GM21367 (cell line): ENCODE results near the gene CDK16.

ENCODE experiments used
- ATAC-seq: cut with Tn5 transposase; IDR thresholded peaks from one replicate; pipeline ENCODE4 v1.9.1; 2021; ENCODE audit not compliant: unreplicated experiment

The CDK16 gene

GRCh38 chrX:47226531-47227333 is 8.3 kb downstream of the CDK16 start:
- ATAC-seq = no peak

- no peak for ATAC-seq
Measured at GRCh38 chrX:47227334-47227583, 8.8 kb downstream of the CDK16 start.

GRCh38 chrX:47228550-47229270 is 10.2 kb downstream of the CDK16 start:
- ATAC-seq = no peak

GRCh38 chrX:47229427-47229826 is 10.9 kb downstream of the CDK16 start:
- no peak for ATAC-seq

GRCh38 chrX:47230136-47230868 is 11.8 kb downstream of the CDK16 start:
- ATAC-seq = no peak

- ATAC-seq = no peak
Measured at GRCh38 chrX:47231167-47231566, 12.7 kb downstream of the CDK16 start.

GRCh38 chrX:47232197-47232802 is 13.8 kb downstream of the CDK16 start:
- no peak for ATAC-seq

- ATAC-seq = no peak
Measured at GRCh38 chrX:47232803-47233332, 14.4 kb downstream of the CDK16 start, which contains the start of gene USP11. Gene USP11, plus strand, starts transcription at chrX:47233009. Its CDS starts 35 bp downstream, at chrX:47233044.

GRCh38 chrX:47233333-47234113 is 15.0 kb downstream of the CDK16 start:
- peak; percentile 82 for ATAC-seq

- ATAC-seq = no peak
Measured at GRCh38 chrX:47234583-47234982, 16.1 kb downstream of the CDK16 start.

GRCh38 chrX:47235691-47236103 is 17.2 kb downstream of the CDK16 start:
- no peak for ATAC-seq

- ATAC-seq = no peak
Measured at GRCh38 chrX:47239199-47239598, 20.7 kb downstream of the CDK16 start.

- ATAC-seq = no peak
Measured at GRCh38 chrX:47239898-47240545, 21.5 kb downstream of the CDK16 start.

GRCh38 chrX:47240619-47241018 is 22.1 kb downstream of the CDK16 start:
- ATAC-seq = no peak

- ATAC-seq = no peak
Measured at GRCh38 chrX:47241201-47242011, 22.9 kb downstream of the CDK16 start.

- no peak for ATAC-seq
Measured at GRCh38 chrX:47242321-47242720, 23.8 kb downstream of the CDK16 start.

- no peak for ATAC-seq
Measured at GRCh38 chrX:47243351-47243750, 24.9 kb downstream of the CDK16 start.

- ATAC-seq = no peak
Measured at GRCh38 chrX:47244676-47245075, 26.2 kb downstream of the CDK16 start.

GRCh38 chrX:47245156-47245555 is 26.7 kb downstream of the CDK16 start:
- ATAC-seq = no peak
